HepG2 (cell line): ENCODE measurements around the gene NADK2. TPM values are rescaled to one million over a fixed set of nuclear protein-coding genes. Genes with fewer than 3 reads are reported as not detected.
A peak's percentile ranks its signal among the peaks of the same experiment; 100 is the strongest.

Experiments
- AHDC1 ChIP-seq: sonication (generic); formaldehyde crosslinking; IDR thresholded peaks from 2 replicates; pipeline ENCODE4 v1.5.1; 2020; ENCODE audit warnings: mild to moderate bottlenecking, missing genetic modification reagents, borderline replicate concordance
- E2F1 ChIP-seq: sonication (generic); formaldehyde crosslinking; IDR thresholded peaks from 2 replicates; pipeline ENCODE4 v1.5.0; 2020; ENCODE audit warnings: missing genetic modification reagents
- FOXP1 ChIP-seq, 2 experiments: fragments of 450-650 bp in 1 of 2; IDR thresholded peaks; 2 replicates each; pipeline ENCODE4 v1.6.1; 2017 to 2018; ENCODE audit warnings: antibody characterized with exemption in 1 of 2
- HMGA1 ChIP-seq: sonication (generic); formaldehyde crosslinking; conservative IDR thresholded peaks from 2 replicates; pipeline ENCODE4 v1.4.0; 2020; ENCODE audit warnings: missing genetic modification reagents
- HOMEZ ChIP-seq: IDR thresholded peaks from 2 replicates; pipeline ENCODE4 v1.6.1; 2016; ENCODE audit warnings: low read depth
- HOXD1 ChIP-seq: sonication (generic); formaldehyde crosslinking; IDR thresholded peaks from 2 replicates; pipeline ENCODE4 v1.5.0; 2020; ENCODE audit warnings: missing genetic modification reagents
- NFKBIZ ChIP-seq: IDR thresholded peaks from 2 replicates; pipeline ENCODE4 v1.6.1; 2018; ENCODE audit warnings: missing genetic modification reagents, missing compliant biosample characterization
- TEAD3 ChIP-seq: optimal IDR thresholded peaks from 2 replicates; pipeline ENCODE3; 2016; ENCODE audit warnings: borderline replicate concordance
- ZFP1 ChIP-seq: IDR thresholded peaks from 2 replicates; pipeline ENCODE4 v1.6.1; 2016
- ZNF205 ChIP-seq: IDR thresholded peaks from 2 replicates; pipeline ENCODE4 v1.6.1; 2018; ENCODE audit warnings: missing biosample characterization, missing genetic modification reagents
- ZNF260 ChIP-seq: sonication (generic); formaldehyde crosslinking; IDR thresholded peaks from 2 replicates; pipeline ENCODE4 v1.4.0; 2020; ENCODE audit warnings: missing genetic modification reagents, low read depth, mild to moderate bottlenecking, borderline replicate concordance
- ZNF329 ChIP-seq: sonication (generic); formaldehyde crosslinking; IDR thresholded peaks from 2 replicates; pipeline ENCODE4 v1.9.0; 2021; ENCODE audit warnings: low read depth, mild to moderate bottlenecking, missing genetic modification reagents
- polyA plus RNA-seq, 8 experiments: library from polyadenylated mRNA; depleted of rRNA in 3 of 8; stranded (reverse) in 7 of 8; unstranded in 1 of 8; fragments of >200 nt; fragmentation: Illumina TruSeq in 4 of 8; extraction: Trizol in 4 of 8; gene quantifications; 2 replicates each; pipeline versions ENCODE4 v1.2.1 to v1.2.3, GENCODE V29; 2011 to 2016; ENCODE audit warnings: low read depth in 4 of 8, missing spikeins in 1 of 8, mixed read lengths in 1 of 8; ENCODE audit not compliant: insufficient read depth in 1 of 8
- total RNA-seq, 5 experiments: library from RNA; depleted of rRNA; stranded (reverse); fragments of >200 nt; fragmentation: Illumina TruSeq; extraction: Trizol; gene quantifications; 2 replicates each; pipeline ENCODE4 v1.2.3, GENCODE V29; 2016; ENCODE audit warnings: low read depth in 1 of 5
- TF ChIP-seq, protein P1 (sequence below): sonication (generic); formaldehyde crosslinking; IDR thresholded peaks from 2 replicates; pipeline ENCODE4 v1.8.0; 2022; ENCODE audit warnings: mild to moderate bottlenecking, missing genetic modification reagents; ENCODE audit not compliant: insufficient replicate concordance
- TF ChIP-seq, protein P2 (sequence below): sonication (generic); formaldehyde crosslinking; IDR thresholded peaks from 2 replicates; pipeline ENCODE4 v1.8.1; 2022; ENCODE audit warnings: mild to moderate bottlenecking, missing genetic modification reagents

Gene NADK2
- total and polyA plus RNA-seq, 2 of the 13 experiments (the other 11 are each of a cell fraction or from before 2014, with no cell fraction given) = 13.9 to 71.4 TPM

GRCh38 chr5:36239370-36240293, 2.1 kb downstream of the NADK2 start (continued):
- TF ChIP-seq AHDC1 (CRISPR knock-in tag) (peak; percentile 74; the same call in 1 of the 2 replicates), FOXP1 (IDR thresholded peaks at IDR 0.05) (no peak), FOXP1 (CRISPR knock-in tag; IDR thresholded peaks at IDR 0.05) (peak; percentile 87), HOXD1 (CRISPR knock-in tag) (no peak), HMGA1 (CRISPR knock-in tag) (no peak), HOMEZ (CRISPR knock-in tag) (peak; percentile 73; the same call in 1 of the 2 replicates), ZFP1 (CRISPR knock-in tag) (peak; percentile 51; the same call in 1 of the 2 replicates), ZNF260 (no peak), NFKBIZ (CRISPR knock-in tag) (peak; percentile 53; the same call in 1 of the 2 replicates), ZNF329 (CRISPR knock-in tag) (no peak), ZNF205 (peak; percentile 42; the same call in 1 of the 2 replicates), TEAD3 (CRISPR knock-in tag) (peak; percentile 31), E2F1 (peak; percentile 45; the same call in 1 of the 2 replicates)
- TF ChIP-seq, protein P1, sequence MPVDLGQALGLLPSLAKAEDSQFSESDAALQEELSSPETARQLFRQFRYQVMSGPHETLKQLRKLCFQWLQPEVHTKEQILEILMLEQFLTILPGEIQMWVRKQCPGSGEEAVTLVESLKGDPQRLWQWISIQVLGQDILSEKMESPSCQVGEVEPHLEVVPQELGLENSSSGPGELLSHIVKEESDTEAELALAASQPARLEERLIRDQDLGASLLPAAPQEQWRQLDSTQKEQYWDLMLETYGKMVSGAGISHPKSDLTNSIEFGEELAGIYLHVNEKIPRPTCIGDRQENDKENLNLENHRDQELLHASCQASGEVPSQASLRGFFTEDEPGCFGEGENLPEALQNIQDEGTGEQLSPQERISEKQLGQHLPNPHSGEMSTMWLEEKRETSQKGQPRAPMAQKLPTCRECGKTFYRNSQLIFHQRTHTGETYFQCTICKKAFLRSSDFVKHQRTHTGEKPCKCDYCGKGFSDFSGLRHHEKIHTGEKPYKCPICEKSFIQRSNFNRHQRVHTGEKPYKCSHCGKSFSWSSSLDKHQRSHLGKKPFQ = peak; percentile 41
- TF ChIP-seq, protein P2, sequence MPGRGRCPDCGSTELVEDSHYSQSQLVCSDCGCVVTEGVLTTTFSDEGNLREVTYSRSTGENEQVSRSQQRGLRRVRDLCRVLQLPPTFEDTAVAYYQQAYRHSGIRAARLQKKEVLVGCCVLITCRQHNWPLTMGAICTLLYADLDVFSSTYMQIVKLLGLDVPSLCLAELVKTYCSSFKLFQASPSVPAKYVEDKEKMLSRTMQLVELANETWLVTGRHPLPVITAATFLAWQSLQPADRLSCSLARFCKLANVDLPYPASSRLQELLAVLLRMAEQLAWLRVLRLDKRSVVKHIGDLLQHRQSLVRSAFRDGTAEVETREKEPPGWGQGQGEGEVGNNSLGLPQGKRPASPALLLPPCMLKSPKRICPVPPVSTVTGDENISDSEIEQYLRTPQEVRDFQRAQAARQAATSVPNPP (CRISPR knock-in tag) = no peak
